ENCODE data around the gene NPR3. TPM values are rescaled to one million over a fixed set of nuclear protein-coding genes. Genes with fewer than 3 reads are reported as not detected.

Gene NPR3
- total RNA-seq, 2 experiments from 2014 or later: not detected

Other genes with a start within 250 kb of the NPR3 start
- gene SUB1, start 125.8 kb upstream of the NPR3 start, total RNA-seq: 100 to 1,000 TPM; 430 to 446 TPM